COR-L47 (cell line): ENCODE data around the gene SLC43A2.

Experiments
- DNase-seq: peaks from one replicate; lab custom pipeline; 2025; lab: John Stamatoyannopoulos, UW

The SLC43A2 gene

DNA sequence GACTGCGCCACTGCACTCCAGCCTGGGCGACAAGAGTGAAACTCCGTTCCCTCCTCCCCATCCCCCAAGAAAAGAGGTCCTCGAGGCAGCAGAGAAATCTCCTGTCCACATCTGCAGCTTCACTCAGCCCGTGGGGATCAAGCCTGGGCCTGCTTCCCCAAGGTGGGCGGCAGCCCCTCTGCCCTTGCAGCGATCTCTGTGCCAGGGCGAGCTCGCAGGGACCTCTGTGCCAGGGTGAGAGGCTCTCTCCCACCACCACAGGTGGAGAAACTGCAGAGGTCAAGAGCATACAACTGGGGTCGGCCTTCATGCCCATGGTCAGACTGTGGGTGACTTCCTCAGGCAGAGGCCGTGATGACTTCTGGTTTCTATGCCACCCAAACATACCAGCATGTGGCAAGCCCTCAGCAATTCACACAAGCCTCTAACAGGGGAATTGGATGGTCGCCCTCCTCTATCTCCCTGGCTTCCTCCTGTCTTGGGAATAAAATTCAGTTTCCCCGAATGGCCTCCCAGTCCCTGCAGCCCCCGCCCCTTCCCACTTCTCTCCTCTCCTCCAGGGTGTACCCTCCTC is 5.5 kb downstream of the SLC43A2 start:
- DNase-seq = no peak

DNA sequence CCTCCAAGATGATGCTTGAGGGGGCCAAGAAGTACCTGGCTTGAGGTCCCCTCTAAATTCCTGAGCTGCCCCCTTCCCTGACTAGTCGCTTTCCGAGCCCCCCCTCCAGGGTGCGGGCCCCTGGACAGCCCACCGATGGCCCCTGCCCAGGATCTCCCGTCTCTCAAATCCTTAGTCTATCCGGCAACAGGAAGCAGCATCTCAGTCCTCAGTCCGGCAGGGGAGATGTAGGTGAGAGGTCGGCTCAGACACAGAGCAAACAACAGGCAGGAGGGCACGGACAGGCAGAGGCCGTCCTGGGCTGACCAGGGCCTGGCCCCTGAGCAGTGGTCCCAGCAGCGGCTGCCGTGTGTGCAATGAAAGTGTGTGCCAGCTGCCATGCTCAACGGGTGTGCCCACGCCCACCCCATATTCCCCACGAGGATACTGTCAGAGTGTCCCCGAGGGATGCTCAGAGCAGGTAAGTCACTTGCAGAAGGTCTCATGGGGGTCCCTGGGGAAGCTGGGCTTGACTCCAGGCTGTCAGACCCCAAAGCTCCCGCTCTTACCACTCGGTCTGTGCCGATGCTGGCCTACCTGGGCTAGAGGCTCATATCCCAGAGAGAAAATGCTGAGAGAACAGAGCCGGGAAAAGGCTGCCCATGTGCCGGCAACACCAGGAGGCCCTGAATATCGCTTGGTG is 7.2 kb downstream of the SLC43A2 start:
- DNase-seq = no peak

DNA sequence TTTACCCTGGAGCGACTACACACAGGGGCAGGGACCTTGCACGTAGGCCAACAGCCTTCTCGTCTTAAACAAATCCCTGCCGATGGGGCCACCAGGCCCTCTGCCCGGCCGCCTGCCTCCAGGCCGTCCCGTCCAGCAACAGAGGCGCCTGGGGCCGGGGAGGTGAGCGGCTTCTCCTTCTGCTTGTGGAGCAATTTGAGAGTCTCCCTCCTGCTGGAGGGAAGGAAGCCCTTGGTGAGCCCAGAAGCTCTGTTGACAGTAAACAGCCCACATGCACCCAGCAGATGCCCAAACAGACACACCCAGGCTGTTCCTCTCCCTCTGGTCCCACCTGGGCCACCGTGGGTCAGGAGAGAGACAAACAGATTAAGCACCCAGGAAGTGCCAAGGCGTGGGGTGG is 8.1 kb downstream of the SLC43A2 start:
- DNase-seq = peak; percentile 3

DNA sequence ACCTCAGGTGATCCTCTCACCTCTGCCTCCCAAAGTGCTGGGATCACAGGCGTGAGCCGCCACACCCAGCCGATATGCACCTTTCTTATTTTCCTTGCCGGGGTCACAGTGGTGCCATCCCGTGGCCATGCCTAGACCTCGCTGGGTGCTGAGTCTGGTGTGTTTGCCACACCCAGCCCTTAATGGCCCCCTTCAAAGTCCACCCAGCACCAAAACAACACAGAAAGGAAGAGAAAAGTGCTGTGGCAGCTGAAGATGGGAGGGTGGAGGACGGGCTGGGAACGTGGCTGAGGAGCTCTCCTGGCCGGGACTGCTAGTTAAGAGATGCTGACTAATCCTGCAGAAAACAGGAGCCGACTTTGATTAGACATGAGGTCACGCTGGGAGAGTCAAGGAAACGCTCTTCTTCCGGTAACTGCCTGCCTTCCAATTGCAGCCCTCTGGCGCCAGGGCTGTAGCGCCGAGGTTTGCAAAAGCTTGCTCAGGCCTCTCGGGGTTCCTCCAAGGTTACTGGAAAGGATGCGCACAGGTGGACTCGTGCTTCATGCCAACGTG is 10.9 kb downstream of the SLC43A2 start:
- DNase-seq = no peak

DNA sequence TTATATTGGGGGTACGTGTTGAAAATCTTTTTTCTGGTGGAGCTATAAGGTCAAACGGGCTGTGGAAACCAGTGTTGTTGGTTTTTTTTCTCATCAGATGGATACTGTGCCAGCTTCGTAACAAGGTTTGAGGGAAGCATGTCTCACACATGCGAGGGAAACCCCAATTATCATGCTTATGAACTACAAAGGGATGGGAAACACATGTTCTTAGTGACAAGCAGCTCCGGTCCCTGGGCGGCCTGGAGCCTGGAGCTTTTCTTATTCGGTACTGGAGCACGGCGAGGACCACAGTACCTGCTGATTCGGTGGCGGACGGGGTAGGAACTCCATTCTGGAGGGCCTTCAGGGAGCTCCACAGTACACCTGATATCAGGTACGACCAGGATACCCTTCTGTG is 12.5 kb downstream of the SLC43A2 start:
- DNase-seq = no peak

DNA sequence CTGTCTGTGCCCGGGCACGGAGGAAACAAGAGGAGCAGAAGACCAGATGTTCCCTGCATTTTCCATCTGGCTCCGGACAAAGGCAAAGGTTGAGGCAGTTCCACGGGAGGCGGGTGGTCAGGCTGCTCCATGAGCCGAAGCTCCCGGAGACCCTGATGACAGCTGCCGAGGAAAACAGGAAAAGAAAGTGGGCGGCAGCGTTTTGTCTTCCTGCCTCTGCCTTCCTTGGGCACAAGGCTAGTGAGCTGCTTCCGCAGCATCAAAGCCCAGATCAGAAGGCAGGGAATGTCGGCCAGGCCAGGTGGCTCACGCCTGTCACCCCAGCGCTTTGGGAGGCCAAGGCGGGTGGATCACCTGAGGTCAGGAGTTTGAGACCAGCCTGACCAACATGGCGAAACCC is 16.2 kb downstream of the SLC43A2 start:
- DNase-seq = no peak

DNA sequence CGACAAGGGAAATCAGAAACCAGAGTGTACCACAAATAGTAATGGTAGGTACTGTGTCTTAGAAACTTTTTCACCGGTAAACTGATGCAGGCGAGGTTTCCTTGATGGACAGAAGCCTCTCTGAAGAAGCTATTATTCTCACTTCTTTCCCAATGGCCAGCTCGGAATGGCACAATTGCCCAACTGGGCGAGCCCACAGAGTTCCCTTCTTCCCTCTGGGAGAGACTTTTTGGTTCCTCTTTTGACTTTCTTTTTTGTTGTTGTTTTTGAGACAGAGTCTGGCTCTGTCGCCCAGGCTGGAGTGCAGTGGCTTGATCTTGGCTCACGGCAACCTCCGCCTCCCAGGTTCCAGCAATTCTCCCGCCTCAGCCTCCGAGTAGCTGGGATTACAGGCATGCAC is 16.9 kb downstream of the SLC43A2 start:
- no peak for DNase-seq

DNA sequence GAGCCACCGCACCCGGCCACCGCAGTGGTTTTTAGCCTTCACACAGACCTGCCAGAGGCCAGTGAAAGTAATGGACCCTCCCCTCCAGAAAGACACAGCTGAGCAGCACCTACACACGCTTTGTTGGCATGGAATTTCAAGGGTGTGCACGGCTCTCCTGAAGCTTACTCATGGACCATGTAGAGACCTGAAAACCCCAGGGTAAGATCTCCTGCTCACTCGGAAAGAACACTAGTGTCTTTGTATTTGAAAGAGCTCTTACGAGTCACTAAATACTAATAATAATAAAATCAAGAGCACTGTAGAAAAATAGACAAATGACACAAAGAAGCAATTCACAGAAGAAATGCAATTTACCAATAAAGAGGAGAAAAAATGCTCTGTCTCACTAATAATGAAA is 20.0 kb downstream of the SLC43A2 start:
- no peak for DNase-seq

DNA sequence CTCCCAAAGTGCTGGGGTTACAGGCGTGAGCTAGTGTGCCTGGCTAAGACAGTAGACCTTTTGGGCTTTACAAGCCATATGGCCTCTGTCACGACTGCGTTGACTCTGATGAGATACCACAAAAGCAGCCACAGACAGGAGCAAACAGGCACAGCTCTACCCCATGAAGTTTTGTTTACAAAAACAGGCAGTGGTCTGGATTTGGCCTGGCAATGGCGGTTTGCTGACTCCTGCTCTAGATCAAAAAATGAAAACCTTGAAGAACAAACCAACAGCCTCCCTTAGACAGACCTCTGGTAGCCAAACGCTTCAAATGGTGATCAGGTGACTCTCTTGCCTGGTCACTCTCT is 20.7 kb downstream of the SLC43A2 start:
- DNase-seq = no peak

DNA sequence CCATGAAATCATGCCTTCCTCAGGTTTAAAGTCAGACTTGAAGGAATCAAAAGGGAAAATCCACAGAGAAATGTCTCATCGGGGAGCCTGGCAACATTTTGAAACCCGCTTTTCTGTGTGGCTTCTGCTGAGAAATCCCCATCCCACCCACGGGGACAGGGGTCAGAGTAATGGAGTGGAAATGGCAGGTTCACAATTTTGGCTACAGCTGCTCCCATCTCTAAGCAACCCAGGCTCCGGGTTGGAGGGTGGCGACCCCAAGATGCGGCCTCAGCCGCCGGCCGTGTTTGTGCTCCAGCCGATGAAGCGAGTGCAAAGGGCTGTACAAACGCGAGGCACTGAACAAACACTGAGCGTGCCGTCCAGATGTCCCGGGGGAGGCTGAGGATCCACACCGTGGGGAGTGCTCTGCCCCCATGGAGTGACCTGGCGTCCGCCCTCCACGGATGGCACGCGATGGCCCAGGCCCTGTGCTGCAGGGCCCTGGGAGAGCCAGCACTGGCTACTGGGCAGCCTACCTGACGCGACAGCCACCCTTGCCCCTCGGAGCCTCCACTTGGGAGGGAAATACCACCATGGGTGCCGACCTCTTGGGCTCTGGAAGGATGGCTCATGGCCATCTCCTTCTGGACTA is 22.2 kb downstream of the SLC43A2 start:
- DNase-seq = no peak

DNA sequence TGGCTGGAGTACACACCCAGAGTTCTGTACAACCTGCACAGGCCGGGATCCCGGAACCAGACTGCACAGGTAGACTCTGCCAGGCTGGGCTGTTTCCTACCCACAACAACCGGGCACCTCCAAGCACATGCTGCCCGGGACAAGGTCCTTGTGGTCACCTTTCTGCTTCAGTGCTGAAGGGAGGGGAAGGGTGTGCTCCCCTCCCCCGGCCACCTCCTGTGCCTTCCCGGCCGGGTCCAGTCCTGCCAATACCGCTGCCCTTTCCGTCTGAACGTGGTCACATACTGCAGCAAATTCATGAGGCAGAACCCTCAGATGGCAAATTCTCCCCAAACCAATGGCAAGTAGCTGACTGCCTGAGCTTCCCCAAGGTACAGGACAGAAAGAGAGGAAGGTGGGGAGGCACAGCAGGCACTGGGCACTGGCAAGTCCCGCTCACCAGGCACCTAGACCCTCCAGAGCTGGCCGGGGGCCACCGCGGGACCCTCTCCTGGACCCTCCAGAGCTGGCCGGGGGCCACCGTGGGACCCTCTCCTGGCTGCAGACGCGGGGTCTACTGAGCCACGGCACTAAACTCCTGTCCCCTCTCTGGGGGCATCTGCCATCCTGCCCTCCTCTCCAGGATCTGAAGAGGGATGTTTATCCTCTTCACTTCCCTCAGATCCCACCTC is 22.8 kb downstream of the SLC43A2 start:
- no peak for DNase-seq

DNA sequence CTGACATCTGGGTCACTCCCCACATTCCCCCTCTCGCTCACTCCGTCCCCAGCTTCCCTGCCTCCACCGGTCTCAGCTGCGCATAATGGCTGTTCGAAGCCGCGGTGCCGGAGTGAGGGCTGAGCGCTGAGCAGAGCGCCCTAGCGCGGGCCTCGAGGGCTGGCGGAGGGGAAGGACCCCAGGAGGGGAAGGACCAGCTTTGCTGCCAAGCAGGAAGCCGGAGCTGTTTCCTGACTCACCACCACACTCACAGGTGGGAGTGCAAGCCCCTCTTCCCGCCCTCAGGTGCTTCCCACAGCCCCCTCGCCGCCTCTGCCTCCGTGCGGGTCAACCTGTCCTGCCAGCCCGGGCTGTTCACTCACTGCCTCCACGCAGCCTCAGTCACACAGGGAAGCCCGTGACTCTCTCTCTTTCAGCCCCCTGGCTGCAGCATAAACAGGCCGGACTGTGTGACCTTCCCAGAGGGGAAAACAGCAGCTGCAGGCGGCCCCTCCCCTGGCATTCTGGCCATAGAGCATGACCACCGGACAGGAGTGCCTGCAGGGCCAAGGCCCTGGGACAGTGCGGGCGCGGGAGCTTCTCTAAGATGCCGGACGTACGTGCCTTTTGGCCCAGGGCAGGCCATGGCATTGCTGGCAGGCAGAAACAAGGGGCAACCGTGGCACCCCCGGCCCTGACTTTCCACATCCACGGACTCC is 23.7 kb downstream of the SLC43A2 start:
- DNase-seq = no peak

DNA sequence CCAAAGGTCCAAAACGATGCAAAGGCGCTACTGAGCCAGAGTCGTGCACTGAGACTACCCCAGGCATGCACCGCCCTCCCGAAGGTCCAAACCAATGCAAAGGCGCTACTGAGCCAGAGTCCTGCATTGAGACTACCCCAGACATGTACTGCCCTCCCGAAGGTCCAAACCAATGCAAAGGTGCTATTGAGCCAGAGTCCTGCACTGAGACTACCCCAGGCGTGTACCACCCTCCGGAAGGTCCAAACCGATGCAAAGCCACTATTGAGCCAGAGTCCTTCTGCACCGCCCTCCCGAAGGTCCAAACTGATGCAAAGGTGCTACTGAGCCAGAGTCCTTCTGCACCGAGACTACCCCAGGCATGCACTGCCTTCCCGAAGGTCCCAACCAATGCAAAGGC is 27.1 kb downstream of the SLC43A2 start:
- DNase-seq = no peak

DNA sequence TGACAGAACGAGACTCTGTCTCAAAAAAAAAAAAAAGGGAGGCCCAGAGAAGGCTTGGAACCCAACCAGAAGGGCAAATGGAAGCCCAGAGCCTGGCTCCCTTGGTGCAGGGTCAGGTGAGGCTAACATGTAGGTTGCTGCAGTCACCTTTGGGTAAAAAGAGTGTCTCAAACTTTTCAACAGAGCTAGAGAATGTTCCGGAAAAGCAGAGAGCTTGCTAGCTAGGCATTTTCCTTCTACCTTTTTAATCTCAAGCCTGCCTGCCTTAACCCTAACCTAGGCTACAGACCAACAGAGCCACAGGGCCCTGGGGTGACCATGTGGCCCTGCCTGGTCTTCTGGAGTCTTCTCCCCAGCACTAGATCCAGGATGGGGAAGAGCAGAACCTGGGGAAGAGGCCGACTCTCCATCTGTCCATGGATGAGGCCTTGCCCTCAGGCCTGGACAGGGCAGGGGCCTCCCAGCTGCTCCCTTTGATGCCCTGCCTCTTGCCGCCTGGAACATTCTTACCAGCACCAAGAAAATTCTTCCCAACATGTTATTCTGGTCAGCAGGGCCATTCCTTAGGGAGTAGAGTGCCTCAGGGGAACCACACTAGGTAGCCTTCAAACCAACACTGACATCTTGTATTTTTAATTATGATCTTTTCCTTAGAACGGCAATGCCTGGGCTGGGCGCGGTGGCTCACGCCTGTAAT is 30.1 kb downstream of the SLC43A2 start:
- no peak for DNase-seq

DNA sequence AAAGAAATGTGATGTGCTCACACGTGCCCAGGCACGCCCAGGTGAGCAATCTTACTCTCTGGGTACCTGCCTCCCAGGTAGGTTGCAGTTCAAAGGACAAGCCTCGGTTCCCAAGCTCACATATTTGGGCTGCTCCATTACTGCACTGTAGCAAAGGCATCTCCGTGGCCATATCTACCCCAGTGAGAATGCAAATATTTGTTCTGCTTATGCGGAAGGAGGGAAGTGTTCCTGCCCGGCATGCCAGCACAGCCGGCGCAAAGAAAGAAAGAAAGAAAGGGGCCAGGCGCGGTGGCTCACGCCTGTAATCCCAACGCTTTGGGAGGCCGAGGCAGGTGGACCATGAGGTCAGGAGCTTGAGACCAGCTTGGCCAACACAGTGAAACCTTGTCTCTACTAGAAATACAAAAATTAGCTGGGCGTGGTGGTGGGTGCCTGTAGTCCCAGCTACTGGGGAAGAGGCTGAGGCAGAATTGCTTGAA is 30.7 kb downstream of the SLC43A2 start:
- DNase-seq = no peak

DNA sequence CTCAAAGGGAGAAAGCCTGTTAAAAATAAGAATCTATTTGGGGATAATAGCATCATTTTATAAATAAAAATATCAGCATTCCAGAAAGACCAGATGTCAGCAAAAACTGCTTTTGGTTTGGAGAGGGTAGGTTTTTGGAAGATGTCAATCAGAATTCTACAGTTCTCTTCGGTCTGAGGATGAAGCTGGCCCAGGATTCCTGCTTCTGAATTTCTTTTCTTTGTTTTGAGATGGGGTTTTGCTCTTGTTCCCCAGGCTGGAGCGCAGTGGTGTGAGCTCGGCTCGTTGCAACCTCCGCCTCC is 35.1 kb downstream of the SLC43A2 start:
- DNase-seq = no peak

DNA sequence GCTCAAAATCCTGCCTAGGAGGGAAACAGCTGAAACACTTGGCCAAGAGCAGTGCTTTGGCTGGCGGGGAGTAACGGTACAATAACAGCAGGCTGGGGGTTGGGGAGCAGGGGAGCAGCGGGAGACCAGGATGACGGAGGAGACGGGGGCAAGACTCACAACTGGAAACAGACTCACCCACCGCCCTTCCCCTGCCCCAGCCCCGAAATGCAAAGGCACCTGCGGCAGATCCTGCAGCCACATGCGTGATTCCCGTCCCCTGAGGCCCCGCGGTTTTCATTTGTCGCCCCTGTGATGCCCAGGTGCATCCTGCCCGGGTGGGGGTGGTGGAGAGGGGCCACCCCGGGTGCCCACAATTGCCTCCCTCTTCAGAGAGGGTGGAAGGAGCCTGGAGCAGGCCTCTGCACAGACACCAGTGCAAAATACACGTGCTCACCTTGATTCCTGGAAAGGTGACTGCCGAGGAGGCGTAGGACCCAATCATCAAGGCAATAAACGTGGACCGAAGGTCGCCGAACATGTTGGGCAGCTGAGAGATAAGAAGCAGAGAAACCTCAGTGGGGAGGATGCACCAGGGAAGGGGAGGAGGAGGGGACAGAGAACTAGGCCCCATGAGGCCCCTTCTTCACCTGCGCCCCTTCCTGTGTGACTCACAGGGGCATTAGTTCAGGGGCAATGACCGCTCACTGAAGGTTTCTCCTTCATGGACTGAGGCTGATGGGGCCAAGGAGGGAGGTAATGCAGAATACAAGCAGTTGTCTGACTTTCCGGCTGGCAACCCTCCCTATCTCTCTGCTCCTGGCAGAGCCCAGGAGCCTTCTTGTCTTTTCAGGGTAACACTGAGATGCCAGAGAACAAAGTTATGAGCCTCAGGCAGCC is 35.6 kb downstream of the SLC43A2 start:
- no peak for DNase-seq

DNA sequence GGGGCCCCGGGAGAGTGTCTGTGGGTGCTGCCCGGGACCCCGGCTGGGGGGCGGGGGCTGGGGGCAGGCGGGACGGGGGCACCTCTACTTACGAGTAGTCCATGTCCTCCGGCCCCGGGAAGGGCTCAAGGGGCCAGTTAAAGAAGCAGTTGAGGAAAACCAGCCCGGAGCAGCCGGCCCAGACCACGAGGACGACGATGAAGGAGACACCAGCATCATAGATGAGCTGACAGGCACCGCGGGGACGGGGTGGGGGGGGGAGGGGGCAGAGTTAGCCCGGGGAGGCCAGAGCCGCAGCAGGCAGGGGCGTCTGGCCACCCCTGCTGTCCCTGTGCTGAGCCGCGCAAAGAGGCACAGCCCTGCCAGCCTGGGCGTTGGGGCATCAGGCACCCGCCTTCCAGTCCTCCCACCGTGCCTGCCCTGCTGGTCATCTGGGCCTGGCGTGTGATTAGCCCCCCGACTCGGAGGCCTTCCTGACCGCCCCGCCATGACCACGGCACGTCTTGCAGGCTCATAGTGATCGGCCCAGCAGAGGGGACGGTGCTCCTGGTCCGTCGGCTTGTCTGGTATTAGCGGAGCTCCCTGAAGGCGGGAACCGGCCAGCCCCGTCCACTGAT is 37.1 kb downstream of the SLC43A2 start:
- DNase-seq = no peak

DNA sequence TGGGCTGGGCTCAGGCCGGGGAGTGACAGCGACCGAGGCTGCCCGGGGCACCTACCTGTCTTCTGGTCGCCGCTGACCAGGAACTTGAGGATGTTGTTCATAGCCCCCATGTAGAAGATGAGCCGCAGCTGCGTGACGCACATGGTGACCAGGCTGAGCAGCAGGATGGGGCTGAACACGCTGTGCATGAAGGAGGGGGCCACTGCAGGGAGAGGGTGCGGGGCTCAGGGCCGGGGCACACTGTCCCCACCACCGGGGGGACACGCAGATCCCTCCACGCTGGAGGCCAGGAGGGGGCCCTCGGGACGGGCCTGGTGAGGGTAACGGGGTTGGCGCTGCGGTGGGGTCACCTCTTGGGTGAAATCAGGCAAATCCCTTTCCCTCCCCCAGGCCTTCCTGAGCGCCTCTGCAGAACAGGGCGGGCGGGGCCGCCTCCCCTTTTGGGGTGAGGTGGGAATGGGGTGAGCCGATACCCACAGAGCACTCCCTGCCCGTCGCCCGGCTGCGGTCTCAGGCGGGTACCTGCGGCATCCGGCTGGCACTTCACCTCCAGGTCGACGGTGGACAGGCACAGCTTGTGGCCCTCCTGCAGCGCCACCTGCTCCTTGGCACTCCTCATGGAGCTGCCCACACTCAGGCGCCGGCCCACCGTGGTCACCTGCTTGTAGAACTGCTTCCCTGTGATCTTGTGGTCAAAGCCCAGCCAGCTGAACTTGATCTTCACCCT is 37.7 kb downstream of the SLC43A2 start:
- DNase-seq = no peak
